ENCODE results near the gene CLPTM1L.

The CLPTM1L gene

DNA sequence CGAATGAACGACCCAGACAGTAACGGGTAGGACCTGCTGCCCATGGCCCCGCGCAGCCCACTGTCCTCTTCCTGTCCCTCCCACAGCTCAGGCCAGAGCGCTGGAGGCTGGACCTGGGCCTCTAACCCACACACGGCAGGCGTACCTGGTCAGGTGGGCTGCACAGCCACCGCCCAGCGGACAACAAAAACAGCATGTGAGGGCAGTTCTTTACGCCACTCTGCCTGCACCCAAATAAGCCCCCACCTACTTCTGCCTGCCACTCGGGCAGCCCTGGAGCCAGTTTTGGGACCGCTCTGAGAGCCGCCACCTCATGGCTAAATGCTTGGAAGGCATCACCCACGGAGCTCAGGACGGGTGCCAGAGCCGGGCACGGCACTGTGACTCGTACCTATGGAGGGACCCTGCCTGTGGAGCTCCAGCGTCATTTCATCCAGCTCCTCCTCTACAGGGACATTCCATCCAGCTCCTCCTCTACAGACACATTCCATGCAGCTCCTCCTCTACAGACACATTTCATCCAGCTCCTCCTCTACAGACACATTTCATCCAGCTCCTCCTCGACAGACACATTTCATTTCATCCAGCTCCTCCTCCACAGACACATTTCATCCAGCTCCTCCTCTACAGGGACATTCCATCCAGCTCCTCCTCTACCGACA lies 18.9 kb downstream of the CLPTM1L start:
- no peak for DNase-seq

DNA sequence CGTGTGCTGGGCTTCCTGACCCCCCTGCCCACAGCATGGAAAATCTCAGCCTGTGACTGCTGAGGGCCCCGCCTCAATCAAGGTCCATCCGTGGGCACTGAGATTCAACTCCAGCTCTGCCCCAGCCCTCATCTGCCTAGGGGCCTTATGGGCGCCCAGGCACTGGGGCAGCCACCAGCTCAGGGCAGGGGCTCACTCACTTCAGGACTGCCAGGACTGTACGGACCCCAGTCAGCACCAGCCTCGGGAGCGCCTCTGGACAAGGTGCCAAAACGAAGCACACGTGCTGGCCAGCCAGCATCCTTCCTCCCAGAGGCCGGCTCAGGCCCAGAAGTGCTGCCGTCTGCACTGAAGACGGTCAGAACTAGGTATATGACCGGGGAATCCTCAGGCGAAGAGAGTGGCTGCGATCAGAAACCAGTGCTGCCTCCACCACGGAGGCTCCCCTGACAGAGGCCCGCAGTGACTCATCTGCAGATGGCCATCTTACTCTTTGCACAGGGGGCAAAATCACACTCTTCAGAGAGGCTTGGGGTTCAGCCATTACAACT lies 19.6 kb downstream of the CLPTM1L start:
- DNase-seq = no peak

DNA sequence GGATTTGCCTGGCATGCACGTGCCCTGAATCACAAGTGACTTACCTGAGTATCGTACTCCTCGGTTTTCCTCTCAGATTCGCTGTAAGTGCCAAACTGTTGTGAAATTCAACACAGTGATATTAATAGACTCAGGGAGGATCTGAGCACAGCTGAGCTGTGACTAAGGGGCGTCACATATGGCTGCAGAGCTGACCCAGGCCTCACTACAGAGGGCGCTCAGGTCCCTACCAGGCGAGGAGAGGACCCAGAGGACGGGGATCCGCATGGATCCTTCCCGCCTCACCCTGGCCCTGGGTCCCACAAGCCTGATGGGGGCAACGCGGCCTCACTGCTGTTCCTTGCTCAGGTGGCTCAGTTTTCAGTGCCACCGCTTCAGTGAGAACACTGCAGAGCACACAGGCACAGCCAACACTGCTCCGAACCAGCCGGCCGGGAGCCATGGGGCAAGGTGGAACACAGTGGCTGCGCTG lies 20.1 kb downstream of the CLPTM1L start:
- DNase-seq = no peak

DNA sequence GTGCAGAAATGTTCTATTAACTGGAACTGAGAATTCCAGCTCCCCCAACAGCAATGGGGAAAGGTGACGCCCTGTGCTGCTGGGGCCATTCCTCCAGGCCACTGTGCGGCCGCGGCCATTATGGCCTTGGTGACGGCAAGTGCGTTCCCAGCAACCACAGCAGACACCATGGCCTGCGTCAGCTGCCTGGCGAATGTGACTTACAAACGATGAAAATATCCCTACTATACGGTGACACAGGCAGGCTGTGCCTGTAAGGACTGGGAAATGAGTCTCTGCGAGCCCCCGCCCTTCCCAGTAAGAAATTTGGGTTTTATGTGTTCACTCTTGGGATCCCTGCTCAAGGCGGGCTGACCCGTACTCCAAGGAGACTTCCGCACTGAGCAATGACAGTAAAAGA lies 20.6 kb downstream of the CLPTM1L start:
- DNase-seq = no peak

DNA sequence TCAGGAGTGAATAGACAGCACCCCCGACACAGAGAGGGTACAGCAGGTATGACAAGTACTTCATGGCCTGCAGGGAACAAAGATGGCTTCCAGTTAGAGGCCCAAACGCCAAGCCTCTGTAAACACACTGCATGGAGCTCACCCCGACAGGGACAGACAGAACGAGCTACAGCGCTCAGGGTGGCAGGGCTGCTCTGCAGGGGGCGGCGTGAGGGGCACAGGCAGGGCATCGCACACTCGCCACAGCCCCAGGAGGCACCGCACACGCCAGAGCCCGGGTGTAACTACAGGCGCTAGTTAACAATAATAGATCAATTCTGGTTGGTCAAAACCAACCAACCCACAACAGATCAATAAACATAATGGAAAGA lies 21.1 kb downstream of the CLPTM1L start:
- DNase-seq = no peak

DNA sequence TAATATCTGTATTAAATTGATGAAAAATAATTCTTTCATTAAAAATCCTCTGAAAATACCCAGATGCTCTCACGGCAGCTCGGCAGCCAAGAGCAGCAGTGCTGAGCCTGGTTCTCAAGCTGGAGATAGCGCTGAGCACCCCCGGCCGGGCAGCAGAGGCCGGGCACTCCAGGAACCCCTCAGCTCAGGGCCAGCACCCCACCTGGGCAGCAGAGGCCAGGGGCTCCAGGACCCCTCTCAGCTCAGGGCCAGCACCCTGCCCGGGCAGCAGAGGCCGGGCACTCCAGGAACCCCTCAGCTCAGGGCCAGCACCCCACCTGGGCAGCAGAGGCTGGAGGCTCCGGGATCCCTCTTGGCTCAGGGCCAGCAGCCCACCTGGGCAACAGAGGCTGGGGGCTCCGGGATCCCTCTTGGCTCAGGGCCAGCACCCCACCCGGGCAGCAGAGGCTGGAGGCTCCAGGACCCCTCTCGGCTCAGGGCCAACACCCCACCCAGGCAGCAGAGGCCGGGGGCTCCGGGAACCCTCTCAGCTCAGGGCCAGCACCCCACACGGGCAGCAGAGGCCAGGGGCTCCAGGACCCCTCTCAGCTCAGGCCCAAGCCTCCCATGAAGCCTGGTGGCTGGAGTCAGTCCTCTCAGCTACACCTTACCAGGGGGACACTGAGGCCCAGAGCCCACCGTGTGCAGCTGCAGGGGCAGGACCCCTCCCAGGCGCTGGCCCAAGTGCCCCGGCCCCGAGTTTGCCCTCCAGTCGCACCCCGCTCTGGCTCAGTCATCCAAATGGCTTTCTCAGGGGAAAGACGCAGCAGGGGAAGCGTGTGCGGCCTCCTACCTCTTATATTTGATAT lies 21.7 kb downstream of the CLPTM1L start:
- no peak for DNase-seq

DNA sequence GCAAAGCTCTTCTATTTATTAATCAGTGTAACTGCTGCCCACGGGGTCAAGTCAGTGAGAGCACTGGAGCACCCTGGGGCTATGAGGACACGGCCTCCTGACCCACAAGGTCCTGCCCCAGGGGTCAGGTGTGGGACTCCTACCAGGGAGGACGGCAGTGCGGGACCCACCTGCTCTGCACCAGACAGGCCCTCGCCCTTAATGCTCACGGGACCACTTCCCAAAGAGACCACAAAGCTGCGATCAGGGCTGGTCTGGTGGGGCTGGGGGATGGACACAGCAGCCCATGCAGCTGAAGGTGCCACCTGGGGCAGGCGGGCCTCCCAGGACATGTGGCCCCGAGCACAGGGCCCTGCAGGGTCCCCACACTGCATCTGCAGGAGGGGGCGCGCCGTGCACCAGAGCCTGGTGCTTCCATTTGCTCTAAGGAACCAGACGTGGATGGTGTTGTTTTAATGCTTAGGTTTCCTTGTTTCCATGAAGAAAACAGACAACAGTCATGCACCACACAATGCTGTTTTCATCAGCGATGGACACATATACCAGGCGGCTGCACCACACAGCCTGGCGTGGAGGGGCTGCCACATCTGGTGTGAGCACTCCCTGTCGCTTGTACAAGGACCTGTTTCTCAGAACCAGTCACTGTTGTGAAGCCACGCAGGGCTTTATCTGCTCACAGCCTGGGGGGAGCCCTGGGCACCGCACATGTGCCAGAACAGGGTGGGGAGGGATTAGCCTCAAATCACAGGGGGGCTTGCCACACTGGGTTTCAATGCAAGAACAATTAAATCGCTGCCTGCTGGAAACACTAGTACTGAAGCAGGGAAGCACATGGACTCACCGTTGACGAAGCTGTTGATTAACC lies 22.6 kb downstream of the CLPTM1L start:
- DNase-seq = no peak

DNA sequence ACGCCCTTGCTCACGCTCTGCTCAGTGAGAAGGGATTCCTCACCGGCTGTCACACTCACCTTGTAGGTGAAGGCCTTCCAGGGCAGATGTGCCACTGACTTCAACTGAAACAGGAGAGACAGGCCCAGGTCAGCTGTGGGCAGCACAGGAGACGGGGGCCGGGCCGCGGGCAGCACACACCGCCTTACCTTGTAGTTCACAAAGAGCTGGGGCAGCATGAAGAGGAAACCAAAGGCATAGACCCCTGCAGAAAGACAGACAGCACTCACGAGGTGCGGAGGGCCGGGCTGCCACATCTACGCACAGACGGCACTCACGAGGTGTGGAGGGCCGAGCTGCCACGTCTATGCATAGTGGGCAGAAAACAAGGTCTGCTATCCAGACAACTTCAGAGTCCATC lies 23.3 kb downstream of the CLPTM1L start:
- no peak for DNase-seq

DNA sequence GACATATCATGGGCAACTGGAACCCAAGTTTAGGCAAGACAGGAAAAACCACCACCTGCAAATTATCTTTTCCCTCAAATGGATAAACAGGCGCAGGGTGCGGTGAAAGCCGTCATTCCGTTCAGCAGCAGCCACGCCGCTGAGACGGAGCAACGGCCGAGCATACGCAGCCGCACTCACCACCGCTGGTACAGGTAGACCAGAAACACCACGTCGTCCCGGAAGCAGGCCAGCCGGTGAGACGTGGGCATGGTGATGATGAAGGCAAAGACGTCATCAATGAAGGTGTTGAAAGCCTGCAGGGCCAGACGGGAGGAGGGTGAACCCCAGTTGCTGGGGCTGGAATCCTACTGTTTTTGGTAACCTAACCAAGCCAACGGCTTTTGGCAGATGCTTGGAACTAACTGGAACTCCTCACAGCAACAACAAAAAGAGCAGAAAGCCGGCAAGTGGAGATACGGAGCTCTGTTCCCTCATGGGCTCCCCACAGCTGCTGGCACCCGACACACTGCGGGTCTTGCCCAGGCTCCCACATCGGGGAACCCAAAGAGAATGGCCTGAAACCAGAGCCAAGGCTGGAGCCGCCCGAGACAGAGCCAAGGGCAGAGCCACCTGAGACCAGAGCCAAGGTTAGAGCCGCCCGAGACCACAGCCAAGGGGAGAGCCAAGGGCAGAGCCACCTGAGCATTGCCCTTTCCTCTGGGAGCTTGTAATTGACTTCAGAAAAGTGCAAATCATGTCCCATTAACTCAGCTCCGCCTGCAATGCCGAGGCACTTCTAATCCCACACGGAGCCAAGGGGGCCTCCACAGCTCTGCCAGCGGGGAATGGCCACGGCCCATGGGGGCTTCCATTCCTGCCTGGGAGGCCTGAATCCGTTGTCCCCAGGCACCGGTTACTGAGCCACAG lies 24.2 kb downstream of the CLPTM1L start:
- DNase-seq = no peak

DNA sequence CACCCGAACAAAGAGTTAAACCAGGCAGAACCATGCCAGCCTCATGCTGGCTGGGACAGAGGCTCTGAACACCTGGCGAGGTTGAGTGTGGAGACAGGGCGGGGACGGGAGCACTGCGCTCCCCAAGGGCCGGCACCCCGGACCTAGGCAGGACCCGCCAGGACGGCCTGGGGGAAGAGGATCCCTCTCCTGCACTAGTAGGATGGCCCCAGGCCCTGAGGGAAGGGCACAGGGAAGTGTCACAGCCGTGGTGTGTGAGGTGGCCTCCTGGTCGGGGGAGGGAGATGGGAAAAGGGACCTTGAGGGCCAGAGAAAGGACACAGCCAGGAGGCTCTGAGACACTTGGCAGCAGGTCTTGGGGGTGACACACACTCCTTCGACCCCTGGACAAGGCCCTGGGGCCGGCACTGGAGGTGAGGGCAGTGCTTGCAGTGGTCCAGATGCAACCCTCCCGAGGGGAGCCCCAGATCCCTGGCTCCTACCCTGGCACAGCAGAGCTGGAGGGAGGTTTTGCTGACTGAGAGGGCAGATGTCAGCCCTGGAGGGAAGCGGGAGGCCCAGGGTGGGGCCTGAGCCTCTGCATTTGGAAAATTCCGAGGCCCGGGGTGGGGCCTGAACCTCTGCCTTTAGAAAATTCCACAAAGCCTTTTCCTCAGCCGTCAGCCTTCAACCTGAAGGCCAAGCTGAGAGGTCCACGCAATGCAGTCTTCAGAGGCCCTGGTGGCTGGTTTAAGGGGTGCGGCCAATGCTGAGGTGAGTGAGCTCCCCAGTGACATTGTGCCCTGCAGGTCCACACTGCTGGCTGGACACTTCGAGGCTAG lies 25.3 kb downstream of the CLPTM1L start:
- no peak for DNase-seq

DNA sequence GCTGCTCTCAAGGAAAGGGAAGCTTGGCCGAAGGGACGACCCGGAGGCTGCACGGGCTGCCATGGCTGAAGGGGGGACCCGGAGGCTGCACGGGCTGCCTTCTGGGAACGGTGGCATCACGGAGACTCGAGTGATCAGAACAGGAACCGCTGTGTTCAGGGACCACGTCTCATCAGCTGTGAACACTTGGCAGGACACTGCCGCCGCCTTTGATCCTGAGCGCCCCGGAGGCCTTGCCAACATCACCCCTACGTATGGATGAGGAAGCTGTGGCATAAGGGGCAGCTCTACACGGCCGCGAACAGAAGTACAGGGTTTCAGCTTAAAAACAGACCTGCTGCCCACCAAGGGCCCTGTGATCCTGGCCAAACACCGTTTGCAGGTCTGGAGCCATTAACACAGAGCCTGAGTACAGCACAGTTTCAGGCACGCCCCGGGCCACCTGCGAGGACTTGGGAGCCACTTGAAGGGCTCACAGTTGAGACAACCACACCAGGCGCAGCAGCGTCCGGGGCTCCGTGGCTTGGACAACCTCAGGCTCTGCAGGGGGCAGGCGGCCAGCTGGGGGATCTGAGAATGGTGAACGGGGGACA lies 26.1 kb downstream of the CLPTM1L start:
- no peak for DNase-seq

DNA sequence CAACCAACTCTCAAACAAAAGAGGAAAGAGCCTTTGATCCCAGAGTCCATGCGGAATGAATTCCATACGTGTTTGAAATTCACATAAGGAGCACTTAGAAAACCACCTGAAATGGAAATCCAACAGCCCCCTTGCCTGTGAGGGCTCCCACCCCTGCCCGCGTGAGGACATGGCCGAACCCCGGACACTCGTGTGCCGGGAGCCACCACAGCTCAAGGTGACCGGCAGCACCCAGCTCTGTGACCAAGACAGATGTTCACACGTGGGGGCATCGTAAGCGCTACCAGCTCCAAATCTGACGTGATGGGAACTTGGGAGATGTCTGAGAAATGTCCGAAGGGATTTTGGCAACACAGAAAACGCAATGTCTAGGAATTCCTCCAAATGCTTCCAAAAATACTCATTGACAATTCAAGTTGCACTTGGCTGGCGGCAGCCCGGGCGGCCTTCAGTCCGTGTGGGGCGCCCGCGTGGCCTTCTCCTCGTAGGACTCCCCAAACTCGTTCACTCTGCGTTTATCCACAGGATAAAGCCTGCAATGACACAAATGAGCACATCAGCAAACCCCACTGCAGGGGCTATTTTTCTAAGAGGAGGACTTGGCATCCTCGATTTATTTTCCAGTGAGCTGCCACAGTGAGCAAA lies 26.9 kb downstream of the CLPTM1L start:
- DNase-seq = no peak

DNA sequence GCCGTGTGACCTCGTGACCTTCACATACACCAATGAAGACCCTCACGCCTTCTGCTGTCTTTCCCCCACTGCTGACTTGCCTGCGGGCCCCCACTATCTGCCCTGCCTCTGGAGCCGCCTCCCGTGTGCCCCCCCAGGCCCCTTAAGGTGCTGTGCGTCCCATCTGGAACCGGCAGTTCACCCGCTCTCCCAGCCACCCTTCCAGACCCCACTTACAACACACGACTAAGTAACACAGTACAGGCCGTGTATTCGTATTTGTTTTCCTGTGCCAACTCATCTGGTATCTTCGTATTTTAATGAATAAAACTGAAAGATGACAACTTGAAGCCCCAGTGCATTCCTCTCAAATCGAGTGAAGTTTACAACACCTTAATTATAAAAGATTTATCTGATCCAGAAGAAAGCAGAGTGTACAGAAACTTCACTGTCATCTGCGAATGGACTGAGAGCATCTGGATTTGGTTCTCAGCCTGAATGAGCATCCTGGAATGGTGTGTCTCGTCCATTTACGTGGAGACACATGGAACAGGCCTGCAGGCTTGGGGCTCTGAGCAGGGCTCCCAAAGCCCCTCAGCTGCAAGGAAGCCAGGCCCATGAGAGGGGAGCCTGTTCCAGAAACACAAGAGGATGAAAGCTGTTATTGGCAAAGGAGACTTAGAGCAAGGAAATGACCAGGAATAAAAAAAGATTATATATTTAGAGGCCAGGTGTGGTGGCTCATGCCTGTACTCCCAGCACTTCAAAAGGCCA lies 28.1 kb downstream of the CLPTM1L start:
- DNase-seq = no peak

DNA sequence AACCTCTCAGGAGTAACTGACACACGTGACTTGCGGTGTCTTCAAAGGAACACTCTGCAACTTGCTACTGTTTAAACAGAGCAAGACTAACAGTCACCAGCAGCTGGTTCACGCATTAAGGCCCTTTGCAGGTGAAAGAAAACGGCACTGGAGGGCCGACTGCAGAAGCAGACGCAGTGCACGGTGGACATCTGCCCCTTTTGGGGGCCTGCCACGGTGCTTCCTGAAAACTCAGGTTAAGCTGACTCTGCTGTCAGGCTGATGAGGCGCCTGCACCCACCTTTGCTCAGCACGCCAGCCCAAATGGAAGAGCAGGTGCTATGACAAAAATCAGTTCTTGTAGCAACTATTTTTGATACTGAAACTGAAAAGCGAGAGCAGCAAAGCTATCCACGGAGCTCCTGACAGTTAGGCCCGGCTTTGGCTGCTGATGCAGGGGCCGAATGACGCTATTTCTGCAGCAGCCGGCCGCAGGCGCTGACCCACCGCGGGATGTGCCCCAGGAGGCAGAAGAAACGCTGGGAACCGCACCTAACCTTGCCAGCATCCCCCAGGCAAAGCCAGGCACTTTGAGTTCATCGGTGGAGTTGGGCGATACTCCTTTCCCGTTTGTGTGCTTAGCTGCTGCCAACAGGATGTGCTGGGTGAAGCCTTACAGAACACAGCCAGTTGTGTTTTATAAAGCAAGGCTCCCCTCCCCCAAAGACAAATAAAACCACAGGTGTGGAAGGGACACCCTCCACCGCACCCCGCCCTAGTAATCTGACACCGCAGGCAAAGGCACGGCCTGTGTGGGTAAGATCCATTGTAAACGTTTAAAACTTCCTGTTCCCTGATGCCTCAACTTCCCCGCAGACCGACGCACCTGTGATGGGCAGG lies 29.0 kb downstream of the CLPTM1L start:
- no peak for DNase-seq

DNA sequence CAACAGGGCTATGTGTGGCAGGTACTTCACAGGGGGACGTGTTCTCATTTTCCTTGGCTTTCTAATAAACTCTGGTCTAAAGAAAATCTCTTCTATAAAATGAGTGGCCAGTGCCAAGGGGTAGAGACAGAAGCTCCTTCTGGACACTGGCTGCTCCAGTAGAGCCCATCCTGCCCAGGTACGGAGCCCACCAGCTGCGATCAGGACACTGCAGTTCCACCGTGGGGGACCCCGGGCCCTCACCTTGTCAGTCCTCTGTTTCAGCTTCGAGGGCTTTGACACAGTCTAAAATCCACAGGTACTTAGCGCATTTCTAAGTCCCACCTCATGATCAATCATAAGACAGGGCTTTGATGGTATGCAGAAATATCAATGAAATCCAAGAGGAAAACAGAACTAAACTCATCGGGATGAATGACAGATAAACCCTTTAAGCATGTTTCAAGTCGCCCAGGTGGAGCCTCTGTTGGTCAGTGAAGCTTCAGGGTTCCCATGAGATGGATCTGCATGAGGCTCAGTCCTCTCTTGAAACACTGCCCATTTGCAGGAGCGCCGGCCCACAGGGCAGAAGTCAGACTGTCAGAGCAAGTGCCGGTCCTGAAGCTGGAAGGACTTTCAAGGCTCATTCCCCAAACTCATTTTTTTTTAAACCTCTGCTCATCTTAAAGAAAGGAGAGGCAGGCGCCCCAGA lies 29.7 kb downstream of the CLPTM1L start:
- no peak for DNase-seq

DNA sequence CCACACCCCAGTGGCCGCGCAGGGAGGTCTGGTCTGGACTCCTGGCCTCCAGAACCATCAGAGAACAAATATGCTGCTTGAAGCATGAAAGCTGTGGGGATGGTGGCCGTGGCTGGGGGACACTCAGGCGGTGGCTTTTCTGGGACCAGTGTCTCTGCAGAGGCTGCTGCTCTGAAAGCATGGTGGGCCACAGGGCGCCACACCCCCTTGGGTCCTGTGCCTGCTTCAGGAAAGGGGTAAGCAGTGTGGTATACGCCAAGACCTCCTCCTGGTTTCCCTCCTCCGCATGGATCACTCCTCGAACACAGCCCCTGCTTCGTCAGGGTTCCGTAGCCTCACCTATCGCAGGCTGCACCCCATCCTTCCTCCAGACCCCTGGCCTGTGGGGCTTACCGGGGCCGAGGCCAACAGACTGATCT lies 30.3 kb downstream of the CLPTM1L start:
- no peak for DNase-seq

DNA sequence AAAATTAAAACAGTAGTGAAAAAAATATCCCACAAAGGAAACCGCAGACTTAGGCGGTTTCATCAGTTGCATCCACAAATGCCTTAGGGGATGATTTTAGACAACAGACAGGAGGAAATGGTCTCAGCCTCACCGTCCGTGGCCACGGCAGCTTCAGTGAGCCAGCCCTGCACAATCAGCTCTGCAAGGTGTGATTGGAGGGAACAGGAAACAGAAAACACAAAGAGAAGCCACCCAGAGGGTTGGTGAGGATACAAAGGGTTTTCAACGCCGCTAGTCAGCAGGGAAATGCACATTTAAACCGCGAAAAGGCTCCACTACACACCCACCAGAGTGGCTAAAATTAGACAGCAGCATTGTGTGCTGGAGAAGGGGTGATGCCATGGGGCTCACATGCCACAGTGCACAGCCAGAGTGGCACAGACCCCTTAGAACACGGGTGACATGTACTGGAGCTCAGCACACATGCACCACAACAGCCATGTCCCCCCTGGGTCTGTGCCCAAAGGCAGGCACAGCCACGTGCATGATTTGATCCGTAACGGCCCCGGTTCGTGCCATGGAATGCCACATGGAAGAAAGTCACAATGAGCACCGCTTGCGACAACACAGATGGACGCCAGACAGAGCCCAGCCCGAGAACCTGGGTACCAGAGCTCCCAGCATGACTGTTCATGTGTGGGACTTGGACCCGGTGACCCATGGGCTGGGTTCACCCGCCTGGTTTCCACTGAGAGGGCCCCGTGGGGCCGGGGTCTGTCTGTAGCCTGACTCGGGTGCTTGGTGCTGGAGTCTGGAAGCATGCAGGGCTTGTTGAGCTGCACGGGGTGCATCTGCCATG lies 31.7 kb downstream of the CLPTM1L start:
- DNase-seq = no peak

Measured in suppressor macrophage treated with lipopolysaccharide for 1 hour (primary cell).